GM12873 (cell line): Measurements from ENCODE around the gene CCDC186.

Source experiments
- CTCF ChIP-seq: IDR thresholded peaks from 2 replicates; pipeline ENCODE4 v1.5.1; 2012; ENCODE audit warnings: low read depth, mild to moderate bottlenecking, moderate library complexity, low read length, control low read depth; ENCODE audit not compliant: insufficient read depth; ENCODE audit errors: missing control alignments

The CCDC186 gene

GRCh38 chr10:114166043-114166442 lies 8.0 kb downstream of the CCDC186 start:
- TF ChIP-seq CTCF: no peak

DNA sequence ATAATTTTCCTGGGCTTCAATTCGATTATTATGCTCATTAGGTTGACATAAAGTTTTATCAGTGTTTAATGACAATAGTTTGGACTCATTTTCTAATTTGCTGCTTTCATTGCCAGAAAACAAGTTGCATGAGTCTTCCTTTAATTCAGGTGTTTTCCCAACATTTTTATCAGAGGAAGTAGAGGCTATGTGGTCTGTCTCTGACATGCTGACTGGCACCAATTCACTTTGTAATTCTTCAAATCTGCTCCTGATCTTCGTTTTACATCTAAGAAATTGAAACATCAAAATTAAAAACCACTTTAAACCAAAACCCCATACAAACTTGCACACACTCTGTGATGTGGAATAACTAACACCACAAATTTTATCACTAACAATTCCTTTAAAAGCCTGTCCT lies 10.9 kb downstream of the CCDC186 start:
- TF ChIP-seq CTCF: no peak

DNA sequence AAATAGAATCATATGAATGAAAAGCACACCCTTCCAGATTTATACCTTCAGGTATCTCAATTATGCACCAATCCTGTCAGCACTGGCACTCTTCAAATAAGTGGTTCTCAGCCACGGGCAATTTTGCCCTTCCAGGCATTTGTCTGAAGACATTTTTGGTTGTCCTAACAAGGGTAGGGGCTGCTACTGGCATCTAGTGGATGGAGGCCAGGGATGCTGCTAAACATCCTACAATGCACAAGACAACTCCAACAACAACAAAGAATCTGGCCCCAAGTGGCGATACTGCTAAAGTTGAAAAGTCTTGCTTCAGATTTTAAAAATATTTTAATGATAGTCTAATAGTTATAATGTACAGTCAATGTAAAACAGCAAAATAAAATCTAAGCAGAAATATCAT lies 16.1 kb downstream of the CCDC186 start:
- peak; percentile 12 for TF ChIP-seq CTCF

GRCh38 chr10:114151892-114152291 lies 22.1 kb downstream of the CCDC186 start:
- TF ChIP-seq CTCF: no peak

- no peak for TF ChIP-seq CTCF
Measured at GRCh38 chr10:114151486-114151885, 22.5 kb downstream of the CCDC186 start.

GRCh38 chr10:114143160-114143559 lies 30.8 kb downstream of the CCDC186 start:
- TF ChIP-seq CTCF: no peak

GRCh38 chr10:114142018-114142417 lies 32.0 kb downstream of the CCDC186 start:
- TF ChIP-seq CTCF: no peak
